ENCODE data around the gene DOK7.

The DOK7 gene

GRCh38 chr4:3492741-3493719 is 29.9 kb downstream of the DOK7 start:
- DNase-seq: no peak

- no peak for DNase-seq
Observed at GRCh38 chr4:3493720-3494461, 30.8 kb downstream of the DOK7 start.

GRCh38 chr4:3494462-3494871 is 31.4 kb downstream of the DOK7 start:
- no peak for DNase-seq

- no peak for DNase-seq
Observed at GRCh38 chr4:3495204-3495975, 32.3 kb downstream of the DOK7 start.

GRCh38 chr4:3496021-3496420 is 32.9 kb downstream of the DOK7 start:
- no peak for DNase-seq

GRCh38 chr4:3497095-3497494 is 34.0 kb downstream of the DOK7 start:
- no peak for DNase-seq

GRCh38 chr4:3497523-3498389 is 34.6 kb downstream of the DOK7 start:
- no peak for DNase-seq

GRCh38 chr4:3498407-3498806 is 35.3 kb downstream of the DOK7 start:
- DNase-seq: no peak

- no peak for DNase-seq
Observed at GRCh38 chr4:3498901-3499510, 35.9 kb downstream of the DOK7 start.

- no peak for DNase-seq
Observed at GRCh38 chr4:3499710-3500109, 36.6 kb downstream of the DOK7 start.

- no peak for DNase-seq
Observed at GRCh38 chr4:3500111-3500510, 37.0 kb downstream of the DOK7 start.

GRCh38 chr4:3500634-3501101 is 37.6 kb downstream of the DOK7 start:
- DNase-seq: no peak

- DNase-seq: no peak
Observed at GRCh38 chr4:3501126-3501824, 38.2 kb downstream of the DOK7 start.

GRCh38 chr4:3501825-3502425 is 38.8 kb downstream of the DOK7 start:
- no peak for DNase-seq

GRCh38 chr4:3502941-3503936 is 40.1 kb downstream of the DOK7 start:
- no peak for DNase-seq

- DNase-seq: no peak
Observed at GRCh38 chr4:3505231-3505630, 42.1 kb downstream of the DOK7 start.

GRCh38 chr4:3508542-3508941 is 45.4 kb downstream of the DOK7 start:
- no peak for DNase-seq

- DNase-seq: no peak
Observed at GRCh38 chr4:3510481-3510880, 47.4 kb downstream of the DOK7 start.

GRCh38 chr4:3511187-3511586 is 48.1 kb downstream of the DOK7 start:
- no peak for DNase-seq

Data from NCI-H774 (cell line).